Measurements from ENCODE around the gene CLCN5. TPM values are rescaled to one million over a fixed set of nuclear protein-coding genes. Genes with fewer than 3 reads are reported as not detected.

Gene CLCN5
- total RNA-seq, 2 experiments from 2014 or later: 3.0 TPM

DNA sequence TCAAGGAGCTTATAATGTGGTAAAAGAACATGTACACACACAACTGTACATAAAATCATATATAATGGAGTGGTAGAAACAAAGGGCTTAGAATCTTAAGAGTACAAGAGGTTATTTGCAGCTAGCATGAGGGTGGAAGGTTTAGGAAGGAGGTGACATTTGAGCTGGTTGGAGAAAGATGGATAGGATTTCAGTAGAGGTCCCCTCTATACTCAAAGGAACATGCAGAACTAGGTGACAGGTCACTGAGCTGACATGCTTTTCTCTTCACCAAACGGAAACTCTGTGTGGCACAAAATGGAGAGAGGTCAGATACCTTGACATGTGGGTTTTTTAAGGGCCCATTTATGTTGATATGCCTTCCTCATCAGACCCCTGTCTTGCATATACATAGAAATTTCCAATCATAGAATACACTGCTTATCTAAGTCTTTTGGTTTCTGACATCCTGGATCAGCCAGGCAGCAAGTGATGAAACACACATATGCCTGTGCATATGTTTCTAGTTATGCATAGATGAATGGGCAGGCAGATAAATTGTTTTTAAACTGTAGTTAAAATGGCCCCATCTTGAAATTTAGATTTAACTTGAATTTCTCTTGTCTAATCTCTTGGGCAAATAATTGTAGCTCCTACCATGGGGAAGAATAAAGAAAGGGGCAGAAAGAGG, 29.3 kb downstream of the CLCN5 start:
- Mint-ChIP-seq H3K9me3 (no peaks in the 10 kb centered on the region), H3K27me3 (no peaks in the 10 kb centered on the region), H3K36me3 (ENCODE audit: low read depth) (no peaks in the 10 kb centered on the region), H3K27ac (no peak overlapping the region), H3K4me3 (no peak overlapping the region), H3K4me1 (peaks cover 5% of the 10 kb centered on the region)
- no peak for DNase-seq
- ChIA-PET CTCF (no interaction called here), POLR2A (no interaction called here)

DNA sequence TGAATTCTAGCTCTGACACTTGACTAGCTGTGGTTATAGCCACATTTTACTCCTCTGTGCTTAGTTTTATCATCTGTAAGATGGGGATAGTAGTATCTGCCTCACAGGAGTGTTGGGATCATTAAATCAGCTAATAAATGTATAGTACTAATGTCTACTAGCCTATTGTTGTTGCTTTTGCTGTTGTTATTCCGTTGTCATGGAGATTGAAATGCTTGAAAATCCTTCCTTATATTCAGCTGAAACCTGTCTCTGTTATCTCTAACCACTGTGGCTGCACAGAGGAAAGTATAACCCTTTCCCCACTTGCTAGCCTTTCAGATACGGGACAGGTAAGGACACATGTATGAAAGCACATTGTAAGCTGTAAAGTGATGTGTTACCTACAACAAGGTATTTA, 33.9 kb downstream of the CLCN5 start:
- no peak for DNase-seq
- no peaks in the 10 kb centered on the region for H3K36me3 Mint-ChIP-seq (ENCODE audit: low read depth)
- H3K27me3 Mint-ChIP-seq: no peaks in the 10 kb centered on the region
- H3K4me3 Mint-ChIP-seq: no peak overlapping the region
- H3K27ac Mint-ChIP-seq: no peak overlapping the region
- no peaks in the 10 kb centered on the region for H3K9me3 Mint-ChIP-seq
- ChIA-PET POLR2A (no interaction called here), CTCF (no interaction called here)
- no peaks in the 10 kb centered on the region for H3K4me1 Mint-ChIP-seq

DNA sequence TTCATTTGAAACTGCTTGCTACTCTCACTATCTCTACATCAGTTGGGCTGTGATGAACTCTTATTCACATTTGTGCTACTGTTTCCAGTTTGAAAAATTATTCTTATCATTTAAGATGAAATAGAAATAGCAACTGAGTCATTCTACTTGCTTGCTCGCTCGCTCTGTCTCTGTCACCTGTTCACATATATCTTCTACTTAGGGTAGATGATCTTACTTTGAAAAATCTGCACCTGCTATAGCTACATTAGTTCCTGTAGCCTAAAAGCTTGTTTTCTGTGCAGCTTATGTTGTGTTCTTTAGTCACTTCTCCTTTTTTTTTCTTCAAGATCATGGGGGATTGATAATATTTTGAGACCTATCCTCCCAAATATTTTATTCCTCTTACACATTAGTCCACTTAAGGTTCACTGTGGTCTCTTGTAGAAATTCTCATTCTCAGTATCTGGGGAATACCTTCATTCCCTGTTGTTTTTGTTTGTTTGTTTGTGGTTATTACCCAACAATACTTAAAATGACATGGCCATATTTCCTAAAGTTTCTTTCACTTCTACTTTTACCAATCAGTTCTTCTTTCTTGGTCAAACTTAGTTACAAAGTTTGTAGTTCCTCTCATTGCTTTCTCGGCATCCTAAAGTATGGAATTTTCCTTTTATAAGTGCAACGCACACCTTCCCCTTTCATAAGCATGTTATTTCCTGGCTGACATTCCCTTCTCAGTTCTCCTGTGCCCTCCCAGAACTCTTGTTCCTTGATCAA, 36.5 kb downstream of the CLCN5 start:
- CTCF ChIA-PET: no interaction called here
- no peak overlapping the region for H3K4me3 Mint-ChIP-seq
- POLR2A ChIA-PET: no interaction called here
- H3K27ac Mint-ChIP-seq: no peak overlapping the region
- no peaks in the 10 kb centered on the region for H3K4me1 Mint-ChIP-seq
- H3K36me3 Mint-ChIP-seq (ENCODE audit: low read depth): no peaks in the 10 kb centered on the region
- no peaks in the 10 kb centered on the region for H3K9me3 Mint-ChIP-seq
- H3K27me3 Mint-ChIP-seq: no peaks in the 10 kb centered on the region
- DNase-seq: no peak

DNA sequence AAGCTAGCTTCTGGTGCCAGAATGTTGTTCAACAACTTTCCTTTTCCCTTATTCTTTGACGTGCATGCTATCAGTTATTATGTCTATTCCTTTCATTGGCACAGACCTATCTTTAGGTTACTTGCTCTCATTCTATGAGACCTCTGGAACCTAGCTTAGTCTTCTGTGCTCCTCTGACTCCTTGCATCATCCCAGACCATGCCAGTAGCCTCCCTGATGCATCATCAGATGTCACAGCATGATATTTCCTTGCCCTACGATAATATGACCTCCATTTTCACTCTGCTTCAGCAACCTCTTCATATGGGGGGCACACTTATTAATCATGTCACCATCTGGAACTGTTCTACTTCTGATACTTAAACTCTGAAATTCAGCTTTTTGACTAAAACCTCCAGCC, 37.2 kb downstream of the CLCN5 start:
- Mint-ChIP-seq H3K27ac (no peak overlapping the region), H3K9me3 (no peaks in the 10 kb centered on the region), H3K4me1 (no peaks in the 10 kb centered on the region), H3K27me3 (no peaks in the 10 kb centered on the region), H3K4me3 (no peak overlapping the region), H3K36me3 (ENCODE audit: low read depth) (no peaks in the 10 kb centered on the region)
- POLR2A ChIA-PET: no interaction called here
- no peak for DNase-seq
- CTCF ChIA-PET: no interaction called here

DNA sequence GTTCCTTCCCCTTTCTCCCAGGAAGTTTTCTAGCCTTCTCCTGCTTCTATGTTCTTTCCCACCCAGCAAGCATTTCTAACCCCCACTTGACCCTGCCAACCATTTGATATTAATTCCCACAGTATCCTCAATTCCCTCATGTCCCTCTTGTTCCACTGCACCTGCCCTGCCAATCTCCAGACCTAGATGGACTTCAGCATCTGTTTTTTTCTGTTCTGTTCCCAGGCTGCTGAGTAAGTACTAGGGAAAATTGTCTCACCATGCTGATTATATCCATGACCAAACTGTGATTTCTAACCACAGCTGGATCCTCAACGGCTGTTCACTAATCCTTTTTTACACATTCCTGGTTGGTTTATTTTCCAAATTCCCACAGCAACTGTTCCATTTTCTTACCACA, 37.7 kb downstream of the CLCN5 start:
- H3K4me3 Mint-ChIP-seq: no peak overlapping the region
- POLR2A ChIA-PET: no interaction called here
- H3K27me3 Mint-ChIP-seq: no peaks in the 10 kb centered on the region
- no peaks in the 10 kb centered on the region for H3K4me1 Mint-ChIP-seq
- CTCF ChIA-PET: no interaction called here
- H3K27ac Mint-ChIP-seq: no peak overlapping the region
- H3K9me3 Mint-ChIP-seq: no peaks in the 10 kb centered on the region
- H3K36me3 Mint-ChIP-seq (ENCODE audit: low read depth): no peaks in the 10 kb centered on the region
- no peak for DNase-seq

DNA sequence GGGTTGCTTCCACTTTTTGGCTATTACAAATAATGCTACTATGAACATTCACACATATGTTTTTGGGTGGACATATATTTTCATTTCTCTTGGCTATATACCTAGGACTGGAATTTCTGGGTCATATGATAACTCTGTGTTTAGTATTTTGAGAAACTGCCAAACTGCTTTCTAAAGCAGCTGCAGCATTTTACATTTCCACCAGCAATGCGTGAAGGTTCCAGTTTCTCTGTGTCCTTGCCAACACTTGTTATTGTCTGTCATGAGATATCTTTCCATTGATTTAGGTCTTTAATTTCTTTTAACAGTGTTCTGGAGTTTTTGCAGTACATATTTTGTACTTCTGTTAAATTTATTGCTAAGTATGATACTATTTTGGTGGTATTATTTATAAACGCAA, 48.3 kb downstream of the CLCN5 start:
- ChIA-PET CTCF (no interaction called here), POLR2A (no interaction called here)
- no peak overlapping the region for H3K4me3 Mint-ChIP-seq
- DNase-seq: no peak
- H3K27ac Mint-ChIP-seq: no peak overlapping the region
- no peaks in the 10 kb centered on the region for H3K4me1 Mint-ChIP-seq
- H3K9me3 Mint-ChIP-seq: no peaks in the 10 kb centered on the region
- no peaks in the 10 kb centered on the region for H3K27me3 Mint-ChIP-seq
- H3K36me3 Mint-ChIP-seq (ENCODE audit: low read depth): no peaks in the 10 kb centered on the region

DNA sequence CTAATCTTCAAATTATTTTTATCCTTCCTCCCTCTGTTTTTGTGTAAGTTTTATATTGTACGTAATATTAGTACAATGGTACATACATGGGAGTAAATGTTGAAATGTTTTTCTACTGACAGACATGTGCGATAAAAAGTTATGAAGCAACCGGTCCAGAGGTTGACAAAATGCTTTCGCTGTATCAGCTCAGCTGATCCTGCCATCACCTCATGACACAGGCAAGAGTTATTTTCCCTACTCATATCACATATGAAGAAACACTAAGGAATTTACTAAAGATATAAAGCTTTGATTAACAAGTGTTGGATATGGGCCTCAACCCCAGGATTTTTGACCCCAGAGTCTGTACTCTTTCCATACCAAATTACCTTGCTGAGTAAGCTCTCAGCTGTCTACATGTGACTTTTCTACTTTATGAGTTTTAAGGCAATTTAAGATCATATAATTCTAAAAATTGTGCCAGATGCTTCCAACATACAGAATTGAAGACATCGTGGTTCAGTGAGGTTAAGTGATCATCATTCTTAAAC, 50.0 kb downstream of the CLCN5 start:
- Mint-ChIP-seq H3K27ac (no peak overlapping the region), H3K9me3 (no peaks in the 10 kb centered on the region), H3K4me1 (no peaks in the 10 kb centered on the region), H3K36me3 (ENCODE audit: low read depth) (no peaks in the 10 kb centered on the region), H3K27me3 (no peaks in the 10 kb centered on the region), H3K4me3 (no peak overlapping the region)
- ChIA-PET CTCF (no interaction called here), POLR2A (no interaction called here)
- no peak for DNase-seq

DNA sequence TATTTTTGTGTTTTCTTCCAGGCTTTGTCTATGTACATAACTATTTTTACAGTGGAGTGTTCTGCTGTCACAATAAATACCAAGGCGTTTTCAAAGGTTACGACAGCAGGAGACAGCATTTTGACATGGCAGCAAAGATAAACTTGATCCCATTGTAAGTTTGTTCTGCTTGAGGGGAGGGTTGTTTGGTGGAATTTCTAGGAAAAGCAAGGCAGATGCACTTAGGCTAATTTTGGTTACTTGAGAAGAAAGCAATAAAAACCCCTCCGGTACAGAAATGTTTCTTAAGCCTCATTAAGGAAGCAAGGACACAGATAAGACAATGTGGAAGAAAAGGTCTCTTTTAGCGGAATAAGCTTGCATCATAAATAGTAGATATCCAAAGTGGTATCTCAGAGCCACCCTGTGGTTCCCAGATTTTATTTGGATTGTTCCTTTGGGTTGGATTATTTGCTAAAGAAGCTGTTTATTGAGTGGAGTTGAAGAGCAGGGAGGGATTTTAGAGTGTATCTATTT, 54.3 kb downstream of the CLCN5 start:
- Mint-ChIP-seq H3K27ac (no peak overlapping the region), H3K36me3 (ENCODE audit: low read depth) (no peaks in the 10 kb centered on the region), H3K27me3 (no peaks in the 10 kb centered on the region), H3K4me3 (no peak overlapping the region), H3K9me3 (no peaks in the 10 kb centered on the region), H3K4me1 (no peaks in the 10 kb centered on the region)
- POLR2A ChIA-PET: no interaction called here
- no peak for DNase-seq
- CTCF ChIA-PET: no interaction called here

DNA sequence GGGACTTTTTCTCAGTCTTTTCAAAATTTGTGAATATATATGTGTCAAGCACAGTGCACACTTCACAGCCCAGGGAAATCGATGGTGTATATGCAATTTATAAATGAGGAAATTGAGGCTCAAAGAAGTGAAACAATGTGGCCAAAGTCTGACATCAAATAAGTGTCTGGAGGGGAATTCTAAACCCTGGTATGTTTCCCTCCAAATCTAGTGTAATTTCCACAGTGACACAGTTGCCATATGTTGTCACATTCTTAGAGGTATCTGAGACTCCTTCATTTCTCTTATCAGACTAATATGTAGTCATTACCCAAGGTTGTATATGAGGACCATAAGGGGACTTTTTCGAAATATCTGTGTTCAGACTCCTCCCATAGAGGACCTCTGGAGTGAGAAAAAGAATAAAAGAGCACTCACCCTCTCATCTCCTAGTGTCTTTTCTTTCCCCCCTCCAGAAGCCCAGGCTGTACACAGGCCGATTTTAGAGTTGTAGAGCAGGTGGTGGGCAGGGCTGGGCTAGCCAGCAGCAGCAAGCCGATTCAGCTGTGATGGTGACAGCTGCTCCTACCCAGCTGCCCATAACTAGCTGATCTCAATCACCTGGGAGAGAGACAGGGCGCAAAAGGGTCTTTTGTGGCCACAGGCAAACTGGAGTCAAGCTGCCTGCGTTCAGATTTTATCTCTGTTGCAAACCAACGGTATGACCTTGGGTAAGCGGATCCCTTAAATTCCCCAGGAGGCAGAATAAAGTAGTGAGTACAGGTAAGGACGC, 55.1 kb downstream of the CLCN5 start:
- ChIA-PET POLR2A (no interaction called here), CTCF (no interaction called here)
- H3K9me3 Mint-ChIP-seq: no peaks in the 10 kb centered on the region
- no peak overlapping the region for H3K27ac Mint-ChIP-seq
- H3K36me3 Mint-ChIP-seq (ENCODE audit: low read depth): no peaks in the 10 kb centered on the region
- H3K4me1 Mint-ChIP-seq: no peaks in the 10 kb centered on the region
- no peak for DNase-seq
- no peak overlapping the region for H3K4me3 Mint-ChIP-seq
- no peaks in the 10 kb centered on the region for H3K27me3 Mint-ChIP-seq

DNA sequence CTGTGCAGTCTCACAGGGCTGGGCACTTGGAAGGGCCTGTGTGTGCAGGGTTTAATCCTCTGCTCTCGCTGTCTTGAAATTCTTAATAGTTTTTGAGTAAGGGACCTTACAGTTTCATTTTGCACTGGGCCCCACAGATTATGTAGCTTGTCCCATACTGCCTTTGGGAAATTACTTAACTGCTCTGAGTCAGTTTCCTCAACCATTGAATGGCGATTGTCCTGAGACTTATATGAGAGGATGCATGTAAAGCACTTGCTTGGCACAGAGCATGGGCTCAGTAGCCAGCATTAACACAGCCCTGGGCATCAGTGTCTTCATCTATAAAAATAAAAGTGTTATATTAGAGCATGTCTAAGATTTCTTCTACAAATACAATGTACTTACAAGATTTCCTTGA, 55.8 kb downstream of the CLCN5 start:
- no peak for DNase-seq
- ChIA-PET POLR2A (no interaction called here), CTCF (no interaction called here)
- Mint-ChIP-seq H3K4me1 (no peaks in the 10 kb centered on the region), H3K36me3 (ENCODE audit: low read depth) (no peaks in the 10 kb centered on the region), H3K27ac (no peak overlapping the region), H3K27me3 (no peaks in the 10 kb centered on the region), H3K4me3 (no peak overlapping the region), H3K9me3 (no peaks in the 10 kb centered on the region)

DNA sequence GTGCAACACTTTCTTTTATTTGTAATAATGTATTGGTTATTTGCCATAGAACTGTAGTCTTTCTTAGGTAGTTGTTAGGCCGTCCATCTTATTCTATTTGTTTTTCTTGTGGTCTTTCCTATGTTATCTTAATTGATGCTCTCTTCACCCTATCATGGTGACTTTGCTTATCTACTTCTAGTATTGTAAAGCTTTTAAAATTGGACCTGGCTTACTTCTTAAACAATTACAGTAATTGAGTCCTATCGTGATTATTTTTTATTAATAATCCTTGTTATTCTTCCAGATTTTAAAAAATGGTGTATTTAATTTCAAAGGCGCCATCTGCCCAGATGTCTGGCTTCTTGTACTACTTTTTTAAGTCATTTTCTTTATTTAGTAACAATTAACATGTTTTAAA, 63.7 kb downstream of the CLCN5 start:
- CTCF ChIA-PET: no interaction called here
- H3K4me1 Mint-ChIP-seq: no peaks in the 10 kb centered on the region

DNA sequence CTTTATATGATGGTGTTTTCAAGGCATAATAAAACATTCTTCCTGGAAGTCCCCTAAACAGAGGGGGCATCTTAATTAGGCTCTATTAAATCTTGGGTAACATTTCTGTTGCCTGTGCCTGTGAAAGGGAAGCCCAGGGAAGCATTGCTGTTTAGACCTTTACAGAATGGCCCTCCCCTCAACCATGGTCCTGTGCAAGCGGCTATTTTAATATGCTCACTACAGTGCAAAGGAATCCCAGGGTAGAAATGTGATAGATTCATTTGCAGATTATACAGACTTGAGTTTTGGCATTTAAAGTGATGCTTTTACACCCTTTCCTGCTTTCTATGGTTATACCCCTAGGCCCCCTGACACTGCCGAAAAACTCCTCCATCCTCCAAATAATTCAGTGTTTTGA, 65.3 kb downstream of the CLCN5 start:
- Mint-ChIP-seq H3K27me3 (no peaks in the 10 kb centered on the region), H3K4me3 (no peak overlapping the region), H3K27ac (no peak overlapping the region), H3K9me3 (no peaks in the 10 kb centered on the region), H3K36me3 (ENCODE audit: low read depth) (no peaks in the 10 kb centered on the region), H3K4me1 (no peaks in the 10 kb centered on the region)
- CTCF ChIA-PET: no interaction called here
- no peak for DNase-seq
- POLR2A ChIA-PET: no interaction called here

More for the DNA sequence above, 63.7 kb downstream of the CLCN5 start:
- DNase-seq: no peak
- Mint-ChIP-seq H3K9me3 (no peaks in the 10 kb centered on the region), H3K4me3 (no peak overlapping the region), H3K27me3 (no peaks in the 10 kb centered on the region), H3K27ac (no peak overlapping the region), H3K36me3 (ENCODE audit: low read depth) (no peaks in the 10 kb centered on the region)
- POLR2A ChIA-PET: no interaction called here

DNA sequence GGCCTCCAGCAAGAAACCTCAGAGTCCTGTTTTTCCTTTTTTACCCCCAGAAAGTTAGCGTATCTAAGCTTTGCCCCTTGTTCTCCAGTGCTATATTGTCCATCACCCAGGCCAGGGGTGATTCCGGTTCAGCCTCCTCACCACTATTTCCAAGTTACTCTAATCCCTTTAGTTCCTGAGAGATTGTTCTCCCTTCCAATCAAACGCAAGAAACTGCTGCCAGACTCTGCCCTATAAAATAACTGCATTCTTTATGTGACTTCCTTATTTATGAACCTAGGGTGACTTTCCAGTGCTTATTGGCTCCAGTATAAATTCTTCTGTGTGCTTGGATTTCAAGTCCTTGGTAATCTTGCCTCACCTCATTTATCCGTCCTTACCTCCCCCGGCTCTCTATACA, 65.7 kb downstream of the CLCN5 start:
- no peaks in the 10 kb centered on the region for H3K4me1 Mint-ChIP-seq
- no peak overlapping the region for H3K27ac Mint-ChIP-seq
- H3K36me3 Mint-ChIP-seq (ENCODE audit: low read depth): no peaks in the 10 kb centered on the region
- DNase-seq: no peak
- ChIA-PET POLR2A (no interaction called here), CTCF (no interaction called here)
- no peak overlapping the region for H3K4me3 Mint-ChIP-seq
- H3K27me3 Mint-ChIP-seq: no peaks in the 10 kb centered on the region
- H3K9me3 Mint-ChIP-seq: no peaks in the 10 kb centered on the region
